ENCODE results near the gene SLC38A2. TPM values are rescaled to one million over a fixed set of nuclear protein-coding genes. Genes with fewer than 3 reads are reported as not detected.

Gene SLC38A2
- total RNA-seq, 1 donor from 2014 or later = 421 TPM

GRCh38 chr12:46358325-46358700 is 14.3 kb downstream of the SLC38A2 start:
- Histone ChIP-seq H4K20me1 (ENCODE audit: insufficient read depth, low read length) (peaks cover 61% of the 10 kb centered on the region), H3K9me3 (ENCODE audit: insufficient read depth, low read depth, low read length) (no peaks in the 10 kb centered on the region), H3K9ac (ENCODE audit: low read length) (no peak overlapping the region), H3K27me3 (ENCODE audit: insufficient read depth, low read length) (no peaks in the 10 kb centered on the region), H3K27ac (ENCODE audit: low read depth, low read length) (no peak overlapping the region), H3K36me3 (ENCODE audit: insufficient read depth, low read length) (peaks cover 46% of the 10 kb centered on the region), H2AFZ (ENCODE audit: low read depth, low read length) (no peak overlapping the region), H3K4me1 (ENCODE audit: insufficient read depth, low read length) (no peaks in the 10 kb centered on the region), H3K4me2 (ENCODE audit: low read length) (no peak overlapping the region), H3K79me2 (ENCODE audit: insufficient read depth, low read length) (no peaks in the 10 kb centered on the region), H3K4me3 (ENCODE audit: insufficient read depth, low read depth, low read length) (no peak overlapping the region)
- FAIRE-seq (no peak), DNase-seq (ENCODE audit: low read depth) (no peak)
- Mint-ChIP-seq H3K27ac (ENCODE audit: unreplicated experiment) (no peak overlapping the region), H3K4me1 (ENCODE audit: low read depth, unreplicated experiment) (peaks cover 14% of the 10 kb centered on the region), H3K27me3 (ENCODE audit: low read depth, unreplicated experiment) (no peaks in the 10 kb centered on the region), H3K9me3 (ENCODE audit: unreplicated experiment) (no peaks in the 10 kb centered on the region), H3K36me3 (ENCODE audit: low read depth, unreplicated experiment) (peaks cover 12% of the 10 kb centered on the region), H3K4me3 (ENCODE audit: unreplicated experiment) (no peak overlapping the region)
- no peak for TF ChIP-seq EZH2 (IDR thresholded peaks at IDR 0.05; ENCODE audit: insufficient read depth, low read length)

GRCh38 chr12:46357438-46358324 is 14.9 kb downstream of the SLC38A2 start:
- no peak overlapping the region for H2AFZ ChIP-seq (ENCODE audit: low read depth, low read length)
- no peaks in the 10 kb centered on the region for H3K27me3 ChIP-seq (ENCODE audit: insufficient read depth, low read length)
- H3K4me1 ChIP-seq (ENCODE audit: insufficient read depth, low read length) = no peaks in the 10 kb centered on the region
- H3K36me3 Mint-ChIP-seq (ENCODE audit: low read depth, unreplicated experiment) = peaks cover 9% of the 10 kb centered on the region
- no peak overlapping the region for H3K4me2 ChIP-seq (ENCODE audit: low read length)
- FAIRE-seq (peak; percentile 80), DNase-seq (ENCODE audit: low read depth) (peak; percentile 67)
- no peaks in the 10 kb centered on the region for H3K9me3 ChIP-seq (ENCODE audit: insufficient read depth, low read depth, low read length)
- H3K4me1 Mint-ChIP-seq (ENCODE audit: low read depth, unreplicated experiment) = peaks cover 11% of the 10 kb centered on the region
- no peaks in the 10 kb centered on the region for H3K27me3 Mint-ChIP-seq (ENCODE audit: low read depth, unreplicated experiment)
- TF ChIP-seq EZH2 (IDR thresholded peaks at IDR 0.05; ENCODE audit: insufficient read depth, low read length) (no peak), CTCF (IDR thresholded peaks at IDR 0.05; ENCODE audit: insufficient read depth, low read depth, low read length) (no peak)
- no peaks in the 10 kb centered on the region for H3K79me2 ChIP-seq (ENCODE audit: insufficient read depth, low read length)
- H3K4me3 ChIP-seq (ENCODE audit: insufficient read depth, low read depth, low read length) = no peak overlapping the region
- peaks cover 39% of the 10 kb centered on the region for H3K36me3 ChIP-seq (ENCODE audit: insufficient read depth, low read length)
- peak overlapping the region; percentile 4 for H3K27ac Mint-ChIP-seq (ENCODE audit: unreplicated experiment)
- peak overlapping the region; percentile 17 for H3K4me3 Mint-ChIP-seq (ENCODE audit: unreplicated experiment)
- no peaks in the 10 kb centered on the region for H3K9me3 Mint-ChIP-seq (ENCODE audit: unreplicated experiment)
- H4K20me1 ChIP-seq (ENCODE audit: insufficient read depth, low read length) = peaks cover 54% of the 10 kb centered on the region
- H3K9ac ChIP-seq (ENCODE audit: low read length) = no peak overlapping the region
- no peak overlapping the region for H3K27ac ChIP-seq (ENCODE audit: low read depth, low read length)

GRCh38 chr12:46356655-46357437 is 15.7 kb downstream of the SLC38A2 start:
- Histone ChIP-seq H3K9me3 (ENCODE audit: insufficient read depth, low read depth, low read length) (no peaks in the 10 kb centered on the region), H3K4me1 (ENCODE audit: insufficient read depth, low read length) (no peaks in the 10 kb centered on the region), H3K27me3 (ENCODE audit: insufficient read depth, low read length) (no peaks in the 10 kb centered on the region), H3K4me2 (ENCODE audit: low read length) (no peak overlapping the region), H2AFZ (ENCODE audit: low read depth, low read length) (no peak overlapping the region), H3K27ac (ENCODE audit: low read depth, low read length) (no peak overlapping the region), H3K36me3 (ENCODE audit: insufficient read depth, low read length) (peaks cover 32% of the 10 kb centered on the region), H3K79me2 (ENCODE audit: insufficient read depth, low read length) (no peaks in the 10 kb centered on the region), H3K9ac (ENCODE audit: low read length) (no peak overlapping the region), H4K20me1 (ENCODE audit: insufficient read depth, low read length) (peaks cover 46% of the 10 kb centered on the region), H3K4me3 (ENCODE audit: insufficient read depth, low read depth, low read length) (no peak overlapping the region)
- H3K27ac Mint-ChIP-seq (ENCODE audit: unreplicated experiment) = no peak overlapping the region
- H3K9me3 Mint-ChIP-seq (ENCODE audit: unreplicated experiment) = no peaks in the 10 kb centered on the region
- FAIRE-seq (no peak), DNase-seq (ENCODE audit: low read depth) (no peak)
- H3K4me3 Mint-ChIP-seq (ENCODE audit: unreplicated experiment) = no peak overlapping the region
- no peak for TF ChIP-seq CTCF (IDR thresholded peaks at IDR 0.05; ENCODE audit: insufficient read depth, low read depth, low read length)
- TF ChIP-seq EZH2 (IDR thresholded peaks at IDR 0.05; ENCODE audit: insufficient read depth, low read length) = no peak
- H3K36me3 Mint-ChIP-seq (ENCODE audit: low read depth, unreplicated experiment) = peaks cover 9% of the 10 kb centered on the region
- H3K27me3 Mint-ChIP-seq (ENCODE audit: low read depth, unreplicated experiment) = no peaks in the 10 kb centered on the region
- peaks cover 9% of the 10 kb centered on the region for H3K4me1 Mint-ChIP-seq (ENCODE audit: low read depth, unreplicated experiment)
